ENCODE results near the gene CYRIA. TPM values are rescaled to one million over a fixed set of nuclear protein-coding genes. Genes with fewer than 3 reads are reported as not detected.

CYRIA gene
- total and polyA plus RNA-seq, 2 donors (not counting 1 experiment from before 2014, with no cell fraction given) = 6.3 to 10.2 TPM

DNA sequence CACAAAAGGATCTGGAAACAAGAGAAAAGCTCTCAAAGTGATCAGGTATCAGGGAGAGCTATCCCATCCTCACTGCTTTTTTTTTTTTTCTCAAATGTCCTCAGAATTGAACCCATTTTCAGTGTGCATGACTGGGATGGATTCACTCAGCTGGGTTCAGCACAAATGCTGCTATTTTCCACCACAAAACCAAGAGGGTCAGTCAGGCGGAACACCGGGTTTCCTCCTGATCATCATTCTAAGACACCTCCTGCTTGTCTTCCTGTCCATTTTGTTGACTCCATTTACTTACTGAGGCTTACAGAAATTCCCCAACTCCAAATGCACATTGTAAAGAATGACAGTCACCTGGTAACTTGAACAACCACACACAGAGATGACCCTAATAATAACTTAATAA is 39.9 kb downstream of the CYRIA start:
- no peaks in the 10 kb centered on the region for H3K27me3 ChIP-seq (ENCODE audit: control insufficient read depth, insufficient read depth, low read length)
- no peaks in the 10 kb centered on the region for H3K36me3 ChIP-seq (ENCODE audit: control insufficient read depth, insufficient read depth, low read length)
- H3K79me2 ChIP-seq (ENCODE audit: control insufficient read depth, insufficient read depth, low read length) = no peaks in the 10 kb centered on the region
- H3K4me1 ChIP-seq (ENCODE audit: control insufficient read depth, extremely low read depth, insufficient read depth, low read length) = peaks cover 6% of the 10 kb centered on the region
- no peak for TF ChIP-seq EZH2 (IDR thresholded peaks at IDR 0.05; ENCODE audit: low read length, missing control alignments)
- TF ChIP-seq, protein P1, sequence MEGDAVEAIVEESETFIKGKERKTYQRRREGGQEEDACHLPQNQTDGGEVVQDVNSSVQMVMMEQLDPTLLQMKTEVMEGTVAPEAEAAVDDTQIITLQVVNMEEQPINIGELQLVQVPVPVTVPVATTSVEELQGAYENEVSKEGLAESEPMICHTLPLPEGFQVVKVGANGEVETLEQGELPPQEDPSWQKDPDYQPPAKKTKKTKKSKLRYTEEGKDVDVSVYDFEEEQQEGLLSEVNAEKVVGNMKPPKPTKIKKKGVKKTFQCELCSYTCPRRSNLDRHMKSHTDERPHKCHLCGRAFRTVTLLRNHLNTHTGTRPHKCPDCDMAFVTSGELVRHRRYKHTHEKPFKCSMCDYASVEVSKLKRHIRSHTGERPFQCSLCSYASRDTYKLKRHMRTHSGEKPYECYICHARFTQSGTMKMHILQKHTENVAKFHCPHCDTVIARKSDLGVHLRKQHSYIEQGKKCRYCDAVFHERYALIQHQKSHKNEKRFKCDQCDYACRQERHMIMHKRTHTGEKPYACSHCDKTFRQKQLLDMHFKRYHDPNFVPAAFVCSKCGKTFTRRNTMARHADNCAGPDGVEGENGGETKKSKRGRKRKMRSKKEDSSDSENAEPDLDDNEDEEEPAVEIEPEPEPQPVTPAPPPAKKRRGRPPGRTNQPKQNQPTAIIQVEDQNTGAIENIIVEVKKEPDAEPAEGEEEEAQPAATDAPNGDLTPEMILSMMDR (conservative IDR thresholded peaks at IDR 0.05 in 1 of 2, IDR thresholded peaks at IDR 0.05 in 1 of 2; ENCODE audit: low read depth in 1 of 2, low read length in 2 of 2) = no peak
- H3K27ac ChIP-seq (ENCODE audit: insufficient read depth, low read length) = no peak overlapping the region
- no peak overlapping the region for H3K4me2 ChIP-seq (ENCODE audit: extremely low read depth, insufficient read depth, low read length)
- no peak overlapping the region for H3K9ac ChIP-seq (ENCODE audit: insufficient read depth, low read length)
- DNase-seq (ENCODE audit: low read depth in 2 of 2) = no peak
- no peaks in the 10 kb centered on the region for H4K20me1 ChIP-seq (ENCODE audit: control insufficient read depth, extremely low read depth, insufficient read depth, low read length)
- no peak overlapping the region for H3K4me3 ChIP-seq (replicated peaks in 1 of 4; ENCODE audit: control extremely low read depth in 1 of 4, insufficient read depth in 1 of 4, low read depth in 3 of 4, low read length in 4 of 4)
- no peak overlapping the region for H2AFZ ChIP-seq (ENCODE audit: low read length)
- no peaks in the 10 kb centered on the region for H3K9me3 ChIP-seq (ENCODE audit: control insufficient read depth, insufficient read depth, low read depth, low read length)

DNA sequence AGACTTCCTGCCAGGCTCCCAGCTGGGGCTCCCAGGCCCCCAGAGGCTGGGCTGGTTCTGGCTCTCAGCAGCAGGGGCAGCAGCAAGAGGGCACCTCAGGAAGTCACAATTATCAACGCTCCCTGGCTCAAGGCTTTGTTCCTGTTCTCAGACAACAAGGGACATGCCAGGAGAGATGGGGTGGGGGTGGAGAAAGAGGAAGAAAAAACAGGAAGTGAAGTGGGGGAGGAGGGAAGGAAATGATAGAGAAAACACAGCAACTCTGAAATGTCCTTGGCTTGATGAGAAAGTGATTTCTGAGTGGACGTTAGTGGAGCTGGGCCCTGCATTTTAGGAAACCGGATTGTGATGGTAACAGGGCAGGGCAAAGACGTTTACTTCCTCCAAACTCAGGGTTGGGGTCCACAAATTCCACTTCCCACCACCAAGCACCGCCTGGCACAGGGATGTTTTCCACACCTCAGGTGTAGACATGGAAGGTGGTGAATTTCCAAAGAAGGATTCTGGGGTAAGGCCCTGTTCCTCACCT is 40.4 kb downstream of the CYRIA start:
- Histone ChIP-seq H3K4me1 (ENCODE audit: control insufficient read depth, extremely low read depth, insufficient read depth, low read length) (peaks cover 6% of the 10 kb centered on the region), H3K79me2 (ENCODE audit: control insufficient read depth, insufficient read depth, low read length) (no peaks in the 10 kb centered on the region), H3K27ac (ENCODE audit: insufficient read depth, low read length) (no peak overlapping the region), H2AFZ (ENCODE audit: low read length) (no peak overlapping the region), H3K4me3 (replicated peaks in 1 of 4; ENCODE audit: control extremely low read depth in 1 of 4, insufficient read depth in 1 of 4, low read depth in 3 of 4, low read length in 4 of 4) (no peak overlapping the region), H3K9me3 (ENCODE audit: control insufficient read depth, insufficient read depth, low read depth, low read length) (no peaks in the 10 kb centered on the region), H3K27me3 (ENCODE audit: control insufficient read depth, insufficient read depth, low read length) (no peaks in the 10 kb centered on the region), H3K9ac (ENCODE audit: insufficient read depth, low read length) (no peak overlapping the region), H3K36me3 (ENCODE audit: control insufficient read depth, insufficient read depth, low read length) (no peaks in the 10 kb centered on the region), H4K20me1 (ENCODE audit: control insufficient read depth, extremely low read depth, insufficient read depth, low read length) (no peaks in the 10 kb centered on the region), H3K4me2 (ENCODE audit: extremely low read depth, insufficient read depth, low read length) (no peak overlapping the region)
- no peak for DNase-seq (ENCODE audit: low read depth in 2 of 2)
- TF ChIP-seq, protein P1 (conservative IDR thresholded peaks at IDR 0.05 in 1 of 2, IDR thresholded peaks at IDR 0.05 in 1 of 2; ENCODE audit: low read depth in 1 of 2, low read length in 2 of 2) = no peak
- no peak for TF ChIP-seq EZH2 (IDR thresholded peaks at IDR 0.05; ENCODE audit: low read length, missing control alignments)

DNA sequence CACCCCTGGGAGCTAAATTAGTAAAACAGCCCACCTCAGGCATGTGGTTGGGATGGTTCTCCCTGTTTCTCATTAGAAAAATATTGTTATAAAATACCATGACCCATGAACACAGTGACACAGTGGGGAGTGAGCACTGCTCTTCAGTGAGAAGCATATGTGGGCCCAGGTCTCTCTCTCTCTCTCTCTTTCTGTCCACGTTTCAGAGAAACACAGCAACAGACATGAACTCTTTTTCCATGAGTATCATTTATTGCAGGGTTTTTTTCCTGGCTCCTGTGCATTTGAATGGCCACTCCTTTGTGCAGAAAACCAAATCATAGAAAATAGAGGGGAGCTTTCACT is 41.2 kb downstream of the CYRIA start:
- no peaks in the 10 kb centered on the region for H4K20me1 ChIP-seq (ENCODE audit: control insufficient read depth, extremely low read depth, insufficient read depth, low read length)
- no peak overlapping the region for H2AFZ ChIP-seq (ENCODE audit: low read length)
- no peak for DNase-seq (ENCODE audit: low read depth in 2 of 2)
- H3K4me2 ChIP-seq (ENCODE audit: extremely low read depth, insufficient read depth, low read length) = no peak overlapping the region
- no peaks in the 10 kb centered on the region for H3K36me3 ChIP-seq (ENCODE audit: control insufficient read depth, insufficient read depth, low read length)
- TF ChIP-seq, protein P1 (conservative IDR thresholded peaks at IDR 0.05 in 1 of 2, IDR thresholded peaks at IDR 0.05 in 1 of 2; ENCODE audit: low read depth in 1 of 2, low read length in 2 of 2) = no peak
- TF ChIP-seq EZH2 (IDR thresholded peaks at IDR 0.05; ENCODE audit: low read length, missing control alignments) = no peak
- H3K9me3 ChIP-seq (ENCODE audit: control insufficient read depth, insufficient read depth, low read depth, low read length) = no peaks in the 10 kb centered on the region
- H3K27ac ChIP-seq (ENCODE audit: insufficient read depth, low read length) = no peak overlapping the region
- no peaks in the 10 kb centered on the region for H3K27me3 ChIP-seq (ENCODE audit: control insufficient read depth, insufficient read depth, low read length)
- no peak overlapping the region for H3K9ac ChIP-seq (ENCODE audit: insufficient read depth, low read length)
- H3K79me2 ChIP-seq (ENCODE audit: control insufficient read depth, insufficient read depth, low read length) = no peaks in the 10 kb centered on the region
- H3K4me3 ChIP-seq (replicated peaks in 1 of 4; ENCODE audit: control extremely low read depth in 1 of 4, insufficient read depth in 1 of 4, low read depth in 3 of 4, low read length in 4 of 4) = no peak overlapping the region
- peaks cover 6% of the 10 kb centered on the region for H3K4me1 ChIP-seq (ENCODE audit: control insufficient read depth, extremely low read depth, insufficient read depth, low read length)
